GF-D8 (cell line): Measurements from ENCODE around the gene PLEKHM3.
"Not testable (repeated sequence)": the region's sequence is repeated elsewhere in the genome, so short reads cannot be mapped to it uniquely, and the experiment has no call there.

Experiments
- DNase-seq: peaks from one replicate; lab custom pipeline; 2025; lab: John Stamatoyannopoulos, UW

Gene PLEKHM3

DNA sequence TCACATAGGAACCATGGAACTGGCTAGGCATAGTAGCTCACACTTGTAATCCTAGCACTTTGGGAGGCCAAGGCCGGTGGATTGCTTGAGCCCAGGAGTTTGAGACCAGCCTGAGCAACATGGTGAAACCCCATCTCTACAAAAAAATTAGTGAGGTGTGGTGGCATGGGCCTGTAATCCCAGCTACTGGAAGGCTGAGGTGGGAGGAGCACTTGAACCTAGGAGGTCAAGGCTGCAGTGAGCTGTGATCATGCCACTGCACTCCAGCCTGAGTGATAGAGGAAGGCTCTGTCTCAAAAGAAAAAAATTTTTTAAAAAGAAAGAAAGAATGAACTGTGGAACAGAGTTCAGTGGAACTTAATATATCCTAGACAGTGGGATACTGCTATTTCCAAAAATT is 76.1 kb downstream of the PLEKHM3 start:
- not testable (repeated sequence) for DNase-seq

DNA sequence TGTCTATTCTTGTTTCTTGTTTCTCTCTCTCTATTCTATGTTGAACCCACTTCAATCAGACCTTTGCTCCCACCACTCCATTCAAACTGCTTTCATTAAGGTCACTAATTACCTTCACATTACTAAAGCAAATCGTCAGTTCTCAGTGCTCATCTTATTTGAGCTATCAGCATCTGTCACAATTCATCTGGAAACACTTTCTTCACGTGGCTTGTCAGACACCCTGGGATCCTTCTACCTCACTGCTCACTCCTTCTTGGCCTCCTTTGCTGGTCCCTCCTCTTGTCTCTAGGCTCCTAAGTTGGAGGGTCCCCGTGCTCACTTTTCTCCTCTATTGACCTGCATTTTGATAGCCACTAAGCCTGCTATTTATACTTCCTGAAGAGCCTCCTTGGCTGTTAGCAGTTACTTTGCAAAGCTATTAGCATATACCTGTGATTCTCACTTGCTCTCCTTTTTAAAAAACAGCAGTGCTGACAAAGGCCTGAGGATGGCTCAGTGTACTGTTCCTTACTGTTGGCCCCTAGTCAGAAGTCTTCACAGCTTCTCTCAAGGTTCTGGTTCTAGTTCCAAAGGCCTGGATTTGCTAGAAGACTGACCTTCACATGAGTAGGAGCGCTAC is 80.2 kb downstream of the PLEKHM3 start:
- no peak for DNase-seq

DNA sequence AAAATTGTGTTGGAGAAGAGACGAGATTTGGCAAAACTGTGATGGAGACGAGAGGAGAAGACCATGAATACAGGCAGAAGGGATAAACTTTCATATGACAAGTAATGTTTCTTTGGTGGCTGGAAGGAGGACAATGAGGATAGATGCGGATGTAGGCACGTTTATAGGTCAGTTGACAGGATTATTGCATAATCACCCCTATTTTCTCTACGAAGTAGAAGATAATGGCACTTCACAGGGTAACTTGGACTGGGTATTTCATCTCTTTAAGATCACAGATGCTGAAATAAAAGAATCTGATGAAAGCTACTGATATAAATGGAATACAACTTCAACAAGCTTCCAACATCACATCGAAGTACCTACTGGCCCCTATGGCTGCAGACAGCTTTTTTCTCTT is 81.0 kb downstream of the PLEKHM3 start:
- DNase-seq: no peak

GRCh38 chr2:207939342-207940108 is 85.8 kb downstream of the PLEKHM3 start:
- DNase-seq: no peak

GRCh38 chr2:207938886-207939285 is 86.4 kb downstream of the PLEKHM3 start:
- no peak for DNase-seq

DNA sequence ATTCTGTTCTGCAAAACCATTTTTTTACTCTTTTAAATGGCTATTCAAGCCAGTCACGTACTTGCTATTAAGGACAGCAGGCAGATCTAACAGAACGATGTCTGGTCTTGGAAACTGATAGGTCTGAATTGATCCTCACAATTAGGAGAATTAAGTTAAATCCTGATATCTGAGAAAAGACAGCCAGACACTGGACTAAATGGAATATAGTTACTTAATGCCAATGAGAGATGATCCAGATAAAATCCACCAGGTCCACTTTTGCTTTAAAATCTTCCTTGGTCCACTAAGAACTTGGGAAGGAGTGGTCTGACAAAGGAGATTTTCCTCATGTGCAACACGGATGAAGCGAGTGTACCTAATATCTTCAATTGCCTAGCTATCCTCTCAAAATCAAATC is 86.9 kb downstream of the PLEKHM3 start:
- DNase-seq: no peak

DNA sequence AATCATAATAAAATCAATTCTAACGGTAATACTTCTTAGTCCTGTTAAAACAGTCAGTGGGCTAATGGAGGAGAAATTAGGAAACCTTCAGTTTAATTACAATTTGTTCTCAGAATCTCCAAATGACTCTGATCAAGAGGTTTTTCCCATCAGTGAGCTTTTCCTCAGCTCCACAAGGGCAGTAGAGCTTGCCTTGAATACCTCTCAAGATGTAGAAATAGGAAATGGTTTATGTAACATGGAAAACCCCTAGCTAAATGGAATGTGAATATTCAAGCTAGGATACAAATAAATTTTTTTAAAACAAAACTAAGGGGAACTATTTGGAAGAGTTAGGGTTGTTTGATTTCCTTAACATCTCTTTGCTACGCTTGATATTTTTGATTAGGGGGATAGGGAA is 87.5 kb downstream of the PLEKHM3 start:
- DNase-seq: no peak

DNA sequence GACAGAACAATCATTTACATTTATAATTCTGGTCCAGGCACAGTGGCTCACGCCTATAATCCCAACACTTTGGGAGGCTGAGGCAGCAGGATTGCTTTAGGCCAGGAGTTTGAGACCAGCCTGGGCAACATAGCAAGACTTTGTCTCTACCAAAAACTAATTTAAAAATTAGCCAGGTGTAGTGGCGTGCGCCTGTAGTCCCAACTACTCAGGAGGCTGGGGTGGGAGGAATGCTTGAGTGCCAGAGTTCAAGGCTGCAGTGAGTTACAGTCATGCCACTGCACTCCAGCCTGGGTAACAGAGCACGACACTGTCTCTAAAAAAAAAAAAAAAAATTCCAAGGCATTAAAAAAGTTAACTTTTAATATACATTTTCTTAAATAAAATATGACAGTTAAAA is 88.1 kb downstream of the PLEKHM3 start:
- DNase-seq: no peak

GRCh38 chr2:207936380-207936779 is 88.9 kb downstream of the PLEKHM3 start:
- DNase-seq: no peak

DNA sequence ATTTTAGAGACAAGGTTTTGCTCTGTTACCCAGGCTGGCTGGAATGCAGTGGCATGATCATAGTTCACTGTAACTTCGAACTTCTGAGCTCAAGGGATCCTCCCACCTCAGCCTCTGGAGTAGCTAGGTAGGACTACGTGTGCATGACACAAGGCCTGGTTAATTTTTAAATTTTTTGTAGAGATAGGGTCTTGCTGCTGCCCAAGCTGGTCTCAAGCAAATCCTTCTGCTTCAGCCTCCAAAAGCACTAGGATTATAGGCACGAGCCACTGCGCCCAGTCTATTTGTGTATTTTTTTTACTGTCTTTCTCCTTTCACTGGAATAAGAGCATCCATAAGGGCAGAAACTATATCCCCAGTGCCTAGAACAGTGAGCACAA is 89.3 kb downstream of the PLEKHM3 start:
- DNase-seq: no peak

- DNase-seq: no peak
Observed at GRCh38 chr2:207935121-207935990, 90.0 kb downstream of the PLEKHM3 start.

DNA sequence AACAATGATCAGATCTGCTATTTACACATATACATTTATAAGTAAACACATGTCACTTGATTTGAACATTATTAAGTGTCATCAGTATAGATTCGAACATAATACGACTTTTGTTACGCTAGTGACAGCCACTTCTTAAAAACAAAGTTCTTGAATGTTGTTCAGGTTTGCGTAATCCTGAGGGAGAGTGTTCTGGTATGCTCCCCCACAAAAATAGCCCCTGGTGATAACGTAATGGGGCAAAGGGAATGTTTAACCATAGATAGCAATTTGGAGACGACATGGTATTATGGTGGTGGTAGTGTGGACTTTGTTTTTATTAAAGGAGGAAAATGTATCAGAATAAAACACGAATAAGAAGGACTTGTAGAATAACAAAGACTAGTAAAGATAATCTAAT is 90.6 kb downstream of the PLEKHM3 start:
- DNase-seq: no peak

DNA sequence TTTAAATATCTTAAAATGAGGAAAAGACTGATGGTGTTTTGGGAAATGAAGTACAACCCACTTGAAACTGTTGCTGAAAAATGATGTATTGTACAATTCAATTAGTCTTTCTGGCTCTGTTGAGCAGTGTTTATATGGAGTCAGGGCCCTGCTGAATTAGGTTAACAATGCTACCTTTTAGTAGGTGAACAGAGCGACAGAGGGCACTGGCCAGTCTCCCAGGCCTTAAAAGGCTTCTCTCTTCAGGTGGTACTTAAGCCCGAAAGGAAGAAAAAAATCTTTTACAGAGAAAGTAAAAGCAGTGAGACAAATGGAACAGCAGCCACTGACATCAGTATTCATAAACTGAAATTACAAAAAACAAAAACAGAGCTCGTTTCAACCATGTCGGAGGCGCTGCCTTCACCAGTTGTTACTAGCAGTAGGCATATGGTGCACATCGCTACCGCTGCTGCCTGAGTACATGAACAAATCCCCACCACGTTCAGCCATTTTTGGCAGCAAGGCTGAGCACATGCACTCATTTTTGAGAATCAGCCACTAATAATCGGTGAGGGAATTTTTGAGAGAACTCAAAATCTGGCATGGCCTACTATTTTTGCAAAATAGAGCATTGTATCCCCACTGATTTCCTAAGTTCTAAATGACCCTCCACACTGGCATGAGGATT is 91.8 kb downstream of the PLEKHM3 start:
- DNase-seq: no peak

DNA sequence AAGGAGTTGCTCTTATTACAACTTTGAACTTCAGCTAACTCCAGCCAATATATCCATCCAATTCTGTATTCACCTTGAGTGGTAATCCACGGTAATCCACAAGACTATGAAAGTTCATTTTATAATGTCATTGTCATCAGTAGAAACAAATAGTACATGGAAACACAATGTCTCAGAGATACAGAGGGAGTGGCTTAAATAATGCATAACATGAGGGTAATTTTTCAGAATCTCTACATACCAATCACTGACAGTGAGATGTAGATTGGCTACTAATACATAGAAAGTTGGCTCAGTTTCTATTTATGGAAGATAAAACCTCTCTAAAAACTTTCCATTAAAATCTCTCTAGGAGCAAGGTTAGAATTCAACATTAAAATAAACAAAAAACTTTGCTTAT is 93.2 kb downstream of the PLEKHM3 start:
- no peak for DNase-seq

DNA sequence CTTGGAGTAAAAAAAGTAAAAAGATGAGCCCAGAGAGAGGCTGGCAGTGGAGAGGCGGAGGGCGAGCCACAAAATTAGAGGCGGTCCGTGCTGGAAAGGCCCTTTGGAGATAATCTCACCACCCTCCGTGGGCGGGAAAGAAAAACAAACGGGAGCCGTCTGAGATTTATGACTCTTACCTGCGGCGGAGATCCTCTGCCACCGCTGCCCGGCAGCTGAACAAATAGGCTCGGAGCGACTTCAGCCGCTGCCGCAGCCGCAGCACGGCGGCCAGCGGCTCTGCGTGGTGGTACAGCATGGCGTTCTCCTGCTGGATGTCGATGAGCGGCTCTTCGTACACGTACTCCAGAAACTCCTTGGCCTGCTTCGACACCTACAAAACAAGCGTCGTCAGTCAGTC is 94.6 kb downstream of the PLEKHM3 start:
- DNase-seq: no peak

GRCh38 chr2:207929923-207930322 is 95.4 kb downstream of the PLEKHM3 start:
- DNase-seq: no peak

DNA sequence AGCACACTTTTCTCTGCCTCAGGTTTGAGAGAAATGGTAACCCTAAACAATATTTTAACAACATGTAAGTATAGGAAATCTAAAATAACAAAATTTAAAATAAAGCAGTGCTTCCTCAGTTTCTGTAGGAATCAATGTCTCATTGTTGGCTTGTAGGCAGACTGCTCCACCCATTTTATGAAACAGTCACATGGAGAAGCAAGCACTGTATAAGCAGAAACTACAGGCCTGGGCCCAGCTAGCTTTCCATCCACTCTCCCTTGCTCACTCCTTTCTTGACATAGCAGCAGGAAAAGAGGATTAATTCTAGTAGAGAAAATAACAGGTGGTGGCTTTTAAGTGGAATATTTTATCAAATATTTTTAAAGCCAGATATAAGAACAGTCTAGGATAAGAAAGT is 97.2 kb downstream of the PLEKHM3 start:
- no peak for DNase-seq

DNA sequence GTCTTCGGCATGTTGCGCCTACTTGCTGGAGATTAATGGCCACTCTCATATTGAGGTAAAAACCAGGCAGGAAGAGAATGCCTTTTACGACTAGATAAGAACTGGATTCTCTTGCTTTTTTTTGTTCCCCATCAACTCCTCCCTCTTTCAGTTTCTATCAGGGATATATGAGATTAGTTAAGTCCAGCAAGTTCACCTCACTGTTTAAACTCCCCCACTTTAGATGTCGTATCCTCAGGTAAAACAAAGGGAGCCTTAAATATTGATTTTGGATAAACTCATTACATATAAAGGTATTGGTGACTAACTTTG is 98.4 kb downstream of the PLEKHM3 start:
- DNase-seq: no peak

- DNase-seq: no peak
Observed at GRCh38 chr2:207926133-207926988, 99.0 kb downstream of the PLEKHM3 start.

- no peak for DNase-seq
Observed at GRCh38 chr2:207925601-207926000, 99.7 kb downstream of the PLEKHM3 start.

DNA sequence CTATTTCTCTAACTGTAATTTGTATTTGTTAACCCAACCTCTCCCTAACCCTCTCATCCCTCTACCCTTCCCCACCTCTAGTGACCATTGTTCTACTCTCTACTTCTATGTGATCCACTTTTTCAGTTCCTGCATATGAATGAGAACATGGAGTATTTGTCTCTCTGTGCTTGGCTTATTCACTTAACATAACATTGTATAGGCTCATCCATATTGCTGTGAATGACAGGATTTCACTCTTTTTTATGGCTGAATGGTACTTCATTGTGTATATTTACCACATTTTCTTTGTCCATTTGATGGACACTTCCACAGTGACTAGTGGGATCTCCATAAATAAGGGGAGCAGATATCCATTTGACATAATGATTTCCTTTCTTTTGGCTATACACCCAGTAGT is 103.7 kb downstream of the PLEKHM3 start:
- no peak for DNase-seq

- no peak for DNase-seq
Observed at GRCh38 chr2:207920721-207921120, 104.6 kb downstream of the PLEKHM3 start.
